Measurements from ENCODE around the gene STAB2. TPM values are rescaled to one million over a fixed set of nuclear protein-coding genes. Genes with fewer than 3 reads are reported as not detected.

STAB2 gene
- total and polyA plus RNA-seq, 2 of the 8 experiments (the other 6 are each of a cell fraction or from before 2014, with no cell fraction given), result not detected

- TF ChIP-seq, protein P1, sequence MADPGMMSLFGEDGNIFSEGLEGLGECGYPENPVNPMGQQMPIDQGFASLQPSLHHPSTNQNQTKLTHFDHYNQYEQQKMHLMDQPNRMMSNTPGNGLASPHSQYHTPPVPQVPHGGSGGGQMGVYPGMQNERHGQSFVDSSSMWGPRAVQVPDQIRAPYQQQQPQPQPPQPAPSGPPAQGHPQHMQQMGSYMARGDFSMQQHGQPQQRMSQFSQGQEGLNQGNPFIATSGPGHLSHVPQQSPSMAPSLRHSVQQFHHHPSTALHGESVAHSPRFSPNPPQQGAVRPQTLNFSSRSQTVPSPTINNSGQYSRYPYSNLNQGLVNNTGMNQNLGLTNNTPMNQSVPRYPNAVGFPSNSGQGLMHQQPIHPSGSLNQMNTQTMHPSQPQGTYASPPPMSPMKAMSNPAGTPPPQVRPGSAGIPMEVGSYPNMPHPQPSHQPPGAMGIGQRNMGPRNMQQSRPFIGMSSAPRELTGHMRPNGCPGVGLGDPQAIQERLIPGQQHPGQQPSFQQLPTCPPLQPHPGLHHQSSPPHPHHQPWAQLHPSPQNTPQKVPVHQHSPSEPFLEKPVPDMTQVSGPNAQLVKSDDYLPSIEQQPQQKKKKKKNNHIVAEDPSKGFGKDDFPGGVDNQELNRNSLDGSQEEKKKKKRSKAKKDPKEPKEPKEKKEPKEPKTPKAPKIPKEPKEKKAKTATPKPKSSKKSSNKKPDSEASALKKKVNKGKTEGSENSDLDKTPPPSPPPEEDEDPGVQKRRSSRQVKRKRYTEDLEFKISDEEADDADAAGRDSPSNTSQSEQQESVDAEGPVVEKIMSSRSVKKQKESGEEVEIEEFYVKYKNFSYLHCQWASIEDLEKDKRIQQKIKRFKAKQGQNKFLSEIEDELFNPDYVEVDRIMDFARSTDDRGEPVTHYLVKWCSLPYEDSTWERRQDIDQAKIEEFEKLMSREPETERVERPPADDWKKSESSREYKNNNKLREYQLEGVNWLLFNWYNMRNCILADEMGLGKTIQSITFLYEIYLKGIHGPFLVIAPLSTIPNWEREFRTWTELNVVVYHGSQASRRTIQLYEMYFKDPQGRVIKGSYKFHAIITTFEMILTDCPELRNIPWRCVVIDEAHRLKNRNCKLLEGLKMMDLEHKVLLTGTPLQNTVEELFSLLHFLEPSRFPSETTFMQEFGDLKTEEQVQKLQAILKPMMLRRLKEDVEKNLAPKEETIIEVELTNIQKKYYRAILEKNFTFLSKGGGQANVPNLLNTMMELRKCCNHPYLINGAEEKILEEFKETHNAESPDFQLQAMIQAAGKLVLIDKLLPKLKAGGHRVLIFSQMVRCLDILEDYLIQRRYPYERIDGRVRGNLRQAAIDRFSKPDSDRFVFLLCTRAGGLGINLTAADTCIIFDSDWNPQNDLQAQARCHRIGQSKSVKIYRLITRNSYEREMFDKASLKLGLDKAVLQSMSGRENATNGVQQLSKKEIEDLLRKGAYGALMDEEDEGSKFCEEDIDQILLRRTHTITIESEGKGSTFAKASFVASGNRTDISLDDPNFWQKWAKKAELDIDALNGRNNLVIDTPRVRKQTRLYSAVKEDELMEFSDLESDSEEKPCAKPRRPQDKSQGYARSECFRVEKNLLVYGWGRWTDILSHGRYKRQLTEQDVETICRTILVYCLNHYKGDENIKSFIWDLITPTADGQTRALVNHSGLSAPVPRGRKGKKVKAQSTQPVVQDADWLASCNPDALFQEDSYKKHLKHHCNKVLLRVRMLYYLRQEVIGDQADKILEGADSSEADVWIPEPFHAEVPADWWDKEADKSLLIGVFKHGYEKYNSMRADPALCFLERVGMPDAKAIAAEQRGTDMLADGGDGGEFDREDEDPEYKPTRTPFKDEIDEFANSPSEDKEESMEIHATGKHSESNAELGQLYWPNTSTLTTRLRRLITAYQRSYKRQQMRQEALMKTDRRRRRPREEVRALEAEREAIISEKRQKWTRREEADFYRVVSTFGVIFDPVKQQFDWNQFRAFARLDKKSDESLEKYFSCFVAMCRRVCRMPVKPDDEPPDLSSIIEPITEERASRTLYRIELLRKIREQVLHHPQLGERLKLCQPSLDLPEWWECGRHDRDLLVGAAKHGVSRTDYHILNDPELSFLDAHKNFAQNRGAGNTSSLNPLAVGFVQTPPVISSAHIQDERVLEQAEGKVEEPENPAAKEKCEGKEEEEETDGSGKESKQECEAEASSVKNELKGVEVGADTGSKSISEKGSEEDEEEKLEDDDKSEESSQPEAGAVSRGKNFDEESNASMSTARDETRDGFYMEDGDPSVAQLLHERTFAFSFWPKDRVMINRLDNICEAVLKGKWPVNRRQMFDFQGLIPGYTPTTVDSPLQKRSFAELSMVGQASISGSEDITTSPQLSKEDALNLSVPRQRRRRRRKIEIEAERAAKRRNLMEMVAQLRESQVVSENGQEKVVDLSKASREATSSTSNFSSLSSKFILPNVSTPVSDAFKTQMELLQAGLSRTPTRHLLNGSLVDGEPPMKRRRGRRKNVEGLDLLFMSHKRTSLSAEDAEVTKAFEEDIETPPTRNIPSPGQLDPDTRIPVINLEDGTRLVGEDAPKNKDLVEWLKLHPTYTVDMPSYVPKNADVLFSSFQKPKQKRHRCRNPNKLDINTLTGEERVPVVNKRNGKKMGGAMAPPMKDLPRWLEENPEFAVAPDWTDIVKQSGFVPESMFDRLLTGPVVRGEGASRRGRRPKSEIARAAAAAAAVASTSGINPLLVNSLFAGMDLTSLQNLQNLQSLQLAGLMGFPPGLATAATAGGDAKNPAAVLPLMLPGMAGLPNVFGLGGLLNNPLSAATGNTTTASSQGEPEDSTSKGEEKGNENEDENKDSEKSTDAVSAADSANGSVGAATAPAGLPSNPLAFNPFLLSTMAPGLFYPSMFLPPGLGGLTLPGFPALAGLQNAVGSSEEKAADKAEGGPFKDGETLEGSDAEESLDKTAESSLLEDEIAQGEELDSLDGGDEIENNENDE (IDR thresholded peaks at IDR 0.05; ENCODE audit: insufficient replicate concordance, low read length), result no peak
- no peak for TF ChIP-seq POU5F1 (IDR thresholded peaks at IDR 0.05; ENCODE audit: low read depth, low read length)
- TF ChIP-seq, protein P2, sequence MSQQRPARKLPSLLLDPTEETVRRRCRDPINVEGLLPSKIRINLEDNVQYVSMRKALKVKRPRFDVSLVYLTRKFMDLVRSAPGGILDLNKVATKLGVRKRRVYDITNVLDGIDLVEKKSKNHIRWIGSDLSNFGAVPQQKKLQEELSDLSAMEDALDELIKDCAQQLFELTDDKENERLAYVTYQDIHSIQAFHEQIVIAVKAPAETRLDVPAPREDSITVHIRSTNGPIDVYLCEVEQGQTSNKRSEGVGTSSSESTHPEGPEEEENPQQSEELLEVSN (IDR thresholded peaks at IDR 0.05), result no peak
- TF ChIP-seq PHF8 (conservative IDR thresholded peaks at IDR 0.05; ENCODE audit: low read depth, low read length), result no peak
- TF ChIP-seq SP1 (IDR thresholded peaks at IDR 0.05; ENCODE audit: low read depth, low read length), result no peak
These were observed 170.2 kb downstream of the STAB2 start (continued) for GRCh38 chr12:103757248-103757647.
